Neuronal stem cell (in vitro differentiated cells): ENCODE results near the gene DCXR.

Experiments
- DNase-seq: peaks from one replicate; pipeline ENCODE4 v3.0.0-alpha.2; 2013; ENCODE audit warnings: low spot score
- H2AFZ ChIP-seq: one replicate; pipeline ENCODE4 v1.6.1; 2013; ENCODE audit warnings: mild to moderate bottlenecking, low read length, inconsistent platforms
- H2AK5ac ChIP-seq: 2 replicates; pipeline ENCODE4 v1.6.1; 2013; ENCODE audit warnings: low read depth, mild to moderate bottlenecking, inconsistent platforms, low read length, moderate library complexity, mixed read lengths
- H2BK120ac ChIP-seq: 2 replicates; pipeline ENCODE4 v1.6.1; 2013; ENCODE audit warnings: low read depth, mild to moderate bottlenecking, inconsistent platforms, low read length, moderate library complexity, mixed read lengths
- H2BK12ac ChIP-seq: one replicate; pipeline ENCODE4 v1.6.1; 2013; ENCODE audit warnings: low read length, inconsistent platforms
- H2BK15ac ChIP-seq: 2 replicates; pipeline ENCODE4 v1.6.1; 2013; ENCODE audit warnings: mild to moderate bottlenecking, low read length, inconsistent platforms, mixed read lengths
- H2BK5ac ChIP-seq: one replicate; pipeline ENCODE4 v1.6.1; 2013; ENCODE audit warnings: inconsistent platforms, mild to moderate bottlenecking, low read length, moderate library complexity
- H3K14ac ChIP-seq: one replicate; pipeline ENCODE4 v1.6.1; 2013; ENCODE audit warnings: low read length, inconsistent platforms
- H3K18ac ChIP-seq: 2 replicates; pipeline ENCODE4 v1.6.1; 2013; ENCODE audit warnings: low read length, inconsistent platforms
- H3K23ac ChIP-seq: 2 replicates; pipeline ENCODE4 v1.6.1; 2013; ENCODE audit warnings: low read depth, mild to moderate bottlenecking, mixed read lengths, low read length, inconsistent platforms; ENCODE audit not compliant: poor library complexity
- H3K27ac ChIP-seq: replicated peaks from 3 replicates; pipeline ENCODE4 v1.5.1; 2013; ENCODE audit warnings: low read length, inconsistent platforms
- H3K27me3 ChIP-seq, 3 experiments: 2 replicates each; pipeline ENCODE4 v1.6.1; 2013; ENCODE audit warnings: low read length in 3 of 3, mild to moderate bottlenecking in 2 of 3, inconsistent platforms in 1 of 3, low read depth in 1 of 3, mixed read lengths in 1 of 3, moderate library complexity in 1 of 3; ENCODE audit not compliant: control insufficient read depth in 3 of 3, insufficient read depth in 3 of 3
- H3K36me3 ChIP-seq, 2 donors: replicated peaks in 1 of 2; 2 replicates each; pipeline ENCODE4 v1.6.1; 2013; ENCODE audit warnings: low read length in 2 of 2; ENCODE audit not compliant: control insufficient read depth in 2 of 2, insufficient read depth in 2 of 2
- H3K4ac ChIP-seq: 2 replicates; pipeline ENCODE4 v1.6.1; 2013; ENCODE audit warnings: inconsistent platforms, mild to moderate bottlenecking, low read length, moderate library complexity
- H3K4me1 ChIP-seq, 2 donors: 1 replicate in 1 of 2; 2 replicates in 1 of 2; pipeline ENCODE4 v1.6.1; 2013; ENCODE audit warnings: low read length in 2 of 2, low read depth in 1 of 2; ENCODE audit not compliant: control insufficient read depth in 2 of 2, insufficient read depth in 1 of 2
- H3K4me2 ChIP-seq: one replicate; pipeline ENCODE4 v1.6.1; 2013; ENCODE audit warnings: mild to moderate bottlenecking, low read length, inconsistent platforms; ENCODE audit not compliant: insufficient read depth, poor library complexity, severe bottlenecking
- H3K4me3 ChIP-seq, 2 donors: 2 replicates each; pipeline ENCODE4 v1.5.1; 2013; ENCODE audit warnings: low read length in 2 of 2, mild to moderate bottlenecking in 2 of 2, inconsistent platforms in 1 of 2, moderate library complexity in 1 of 2
- H3K79me1 ChIP-seq: one replicate; pipeline ENCODE4 v1.6.1; 2013; ENCODE audit warnings: low read depth, mild to moderate bottlenecking, inconsistent platforms, low read length, moderate library complexity
- H3K9ac ChIP-seq: one replicate; pipeline ENCODE4 v1.6.1; 2013; ENCODE audit warnings: mild to moderate bottlenecking, low read depth, low read length, inconsistent platforms; ENCODE audit not compliant: poor library complexity
- H3K9me3 ChIP-seq, 2 donors: replicated peaks in 1 of 2; 2 replicates each; pipeline versions ENCODE3 to v1.6.1; 2013; ENCODE audit warnings: low read length in 2 of 2, mild to moderate bottlenecking in 2 of 2, inconsistent platforms in 1 of 2, low read depth in 1 of 2, mixed read lengths in 1 of 2, moderate library complexity in 1 of 2; ENCODE audit not compliant: control insufficient read depth in 2 of 2, insufficient read depth in 1 of 2
- H4K8ac ChIP-seq: one replicate; pipeline ENCODE4 v1.6.1; 2013; ENCODE audit warnings: low read depth, mild to moderate bottlenecking, inconsistent platforms, low read length, moderate library complexity
- H4K91ac ChIP-seq: one replicate; pipeline ENCODE4 v1.6.1; 2013; ENCODE audit warnings: low read length, low read depth, mild to moderate bottlenecking, inconsistent platforms; ENCODE audit not compliant: poor library complexity
- WGBS, 2 donors: extraction: QIAGEN DNeasy Blood & Tissue Kit; methylation state at CpG; one replicate each; pipeline ENCODE4 v1.1.7; 2013; ENCODE audit warnings: missing lambda C conversion rate in 2 of 2, mixed read lengths in 1 of 2; ENCODE audit not compliant: insufficient read length in 2 of 2, insufficient replicate concordance in 1 of 2; ENCODE audit errors: extremely low coverage in 2 of 2; 5-methylcytosine and 5-hydroxymethylcytosine counted together

Gene DCXR

DNA sequence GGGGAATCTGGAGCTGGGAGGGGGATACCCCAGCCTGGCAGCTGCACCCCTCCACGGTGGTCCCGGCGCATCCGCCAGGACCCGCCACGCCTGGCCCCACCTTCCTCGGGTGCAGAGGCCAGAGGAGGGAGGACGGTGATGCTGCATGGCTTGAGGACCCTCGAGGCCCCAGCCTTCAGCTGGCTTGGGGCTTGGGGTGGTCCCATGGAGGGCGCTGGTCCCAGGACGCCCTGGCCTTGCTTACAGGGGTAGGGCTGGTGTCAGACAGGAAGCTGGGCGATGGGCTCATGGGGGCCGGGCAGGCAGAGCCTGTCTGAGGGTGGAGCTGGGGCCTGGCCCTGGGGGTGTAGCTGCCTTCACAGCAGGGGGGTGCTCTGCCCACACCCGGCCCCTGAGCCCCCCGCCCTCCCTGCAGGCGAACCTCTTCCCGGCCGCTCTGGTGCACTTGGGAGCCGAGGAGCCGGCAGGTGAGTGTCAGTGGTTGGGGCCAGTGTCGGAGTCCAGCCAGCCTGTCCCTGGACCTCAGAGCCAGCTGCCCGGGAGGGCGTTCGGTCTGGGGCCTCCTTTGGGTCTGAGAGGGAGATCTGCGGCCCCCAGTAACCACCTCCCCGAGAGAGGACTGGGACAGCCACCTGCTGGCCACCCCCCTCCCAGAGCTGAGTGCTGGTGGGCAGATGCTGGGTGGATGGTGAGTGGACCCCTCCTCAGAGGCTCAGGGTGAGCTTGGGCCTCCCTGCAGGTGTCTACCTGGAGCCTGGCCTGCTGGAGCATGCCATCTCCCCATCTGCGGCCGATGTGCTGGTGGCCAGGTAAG, 21.2 kb downstream of the DCXR start:
- no peaks in the 10 kb centered on the region for H3K9me3 ChIP-seq
- peak overlapping the region; percentile 21 for H3K14ac ChIP-seq
- H3K4me3 ChIP-seq, result no peak overlapping the region
- no CpG with 5 or more reads among the region's 28 CpGs for WGBS, 2 donors
- peaks cover 6 to 31% of the 10 kb centered on the region in 2 donors for H3K36me3 ChIP-seq
- DNase-seq, result no peak
- H2AK5ac ChIP-seq, result no peak overlapping the region
- no peak overlapping the region for H4K91ac ChIP-seq
- H2BK12ac ChIP-seq, result peak overlapping the region; percentile 58
- H3K23ac ChIP-seq, result peak overlapping the region; percentile 31
- H3K79me1 ChIP-seq, result peaks cover 12% of the 10 kb centered on the region
- no peak overlapping the region for H3K4me2 ChIP-seq
- H3K27ac ChIP-seq, result no peak overlapping the region
- H2BK15ac ChIP-seq, result no peak overlapping the region
- no peak overlapping the region for H3K4ac ChIP-seq
- no peak overlapping the region for H3K18ac ChIP-seq
- H2AFZ ChIP-seq, result no peak overlapping the region
- no peak overlapping the region for H2BK120ac ChIP-seq
- H4K8ac ChIP-seq, result no peak overlapping the region
- peaks cover 0 to 18% of the 10 kb centered on the region in 2 donors for H3K4me1 ChIP-seq
- H3K27me3 ChIP-seq, result no peaks in the 10 kb centered on the region
- no peak overlapping the region for H3K9ac ChIP-seq
- no peak overlapping the region for H2BK5ac ChIP-seq

DNA sequence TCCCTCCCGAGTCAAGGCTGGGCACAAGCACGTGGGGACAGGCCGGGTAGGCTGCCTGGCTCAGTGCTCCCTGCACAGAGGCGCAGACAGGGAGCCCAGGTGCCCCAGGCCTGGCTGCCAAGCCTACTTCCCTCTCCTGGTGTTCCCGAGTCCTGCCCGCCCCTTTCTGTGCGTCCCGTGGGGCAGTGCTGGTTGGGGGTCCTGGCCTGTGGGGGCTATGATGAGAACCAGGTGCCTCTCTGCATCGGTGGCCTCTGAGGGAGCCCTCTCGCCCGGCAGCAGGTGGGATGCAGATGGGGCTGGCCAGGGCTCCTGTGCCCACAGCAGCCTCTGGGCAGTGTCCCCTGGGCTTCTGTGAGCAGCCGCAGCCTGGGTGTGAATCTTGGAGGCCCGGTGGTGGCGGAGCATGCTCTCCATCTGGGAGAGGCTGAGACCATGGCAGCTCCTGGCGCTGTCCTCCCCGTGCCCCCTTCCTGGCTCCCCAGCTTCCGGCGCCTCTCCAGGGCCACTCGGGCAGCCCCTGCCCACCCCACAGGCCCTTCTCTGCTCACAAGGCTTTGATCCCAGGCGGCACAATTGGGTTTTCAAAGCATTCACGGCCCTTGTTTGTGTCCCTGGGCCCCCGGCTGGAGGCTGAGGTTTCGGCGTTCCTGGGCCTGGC, 22.1 kb downstream of the DCXR start:
- Histone ChIP-seq H3K27ac (no peak overlapping the region), H2BK15ac (no peak overlapping the region), H3K18ac (no peak overlapping the region), H2BK5ac (peak overlapping the region; percentile 39), H3K14ac (peak overlapping the region; percentile 56), H3K36me3 (peaks cover 6 to 31% of the 10 kb centered on the region in 2 donors), H3K9ac (peak overlapping the region; percentile 50), H3K4me3 (no peak overlapping the region), H3K4me1 (peaks cover 0 to 18% of the 10 kb centered on the region in 2 donors), H3K4me2 (no peak overlapping the region), H2AFZ (no peak overlapping the region), H3K4ac (peak overlapping the region; percentile 53), H2BK120ac (no peak overlapping the region), H2AK5ac (no peak overlapping the region), H3K9me3 (no peaks in the 10 kb centered on the region), H3K27me3 (no peaks in the 10 kb centered on the region), H4K91ac (no peak overlapping the region), H4K8ac (no peak overlapping the region), H2BK12ac (no peak overlapping the region), H3K79me1 (peaks cover 6% of the 10 kb centered on the region), H3K23ac (peak overlapping the region; percentile 44)
- no peak for DNase-seq
- no CpG with 5 or more reads among the region's 24 CpGs for WGBS, 2 donors

DNA sequence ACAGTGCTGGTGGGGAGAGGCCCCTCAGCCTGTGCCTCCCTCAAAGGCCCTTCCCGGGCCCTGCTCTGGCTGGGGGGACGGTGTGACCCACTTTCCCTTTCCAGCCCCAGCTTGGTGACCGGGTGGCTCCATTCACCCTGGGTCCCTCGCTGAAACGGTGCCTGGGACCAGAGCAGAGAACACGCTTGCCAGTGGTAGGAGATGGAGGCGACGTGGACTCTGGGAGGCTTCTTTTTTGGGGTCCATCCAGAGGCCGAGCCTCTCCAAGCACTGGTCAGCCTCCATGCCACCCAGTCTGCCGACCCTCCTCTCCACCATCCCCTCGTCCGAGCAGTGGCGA, 22.6 kb downstream of the DCXR start:
- Histone ChIP-seq H3K9ac (peak overlapping the region; percentile 50), H2AFZ (no peak overlapping the region), H2BK12ac (no peak overlapping the region), H3K4ac (peak overlapping the region; percentile 53), H3K9me3 (no peaks in the 10 kb centered on the region), H2AK5ac (no peak overlapping the region), H3K79me1 (peaks cover 6% of the 10 kb centered on the region), H4K8ac (no peak overlapping the region), H4K91ac (no peak overlapping the region), H2BK120ac (no peak overlapping the region), H3K4me1 (peaks cover 0 to 15% of the 10 kb centered on the region in 2 donors), H3K4me2 (no peak overlapping the region), H3K27me3 (no peaks in the 10 kb centered on the region), H3K27ac (no peak overlapping the region), H3K4me3 (no peak overlapping the region), H3K18ac (no peak overlapping the region), H2BK15ac (no peak overlapping the region), H3K23ac (peak overlapping the region; percentile 44), H3K14ac (no peak overlapping the region), H3K36me3 (peaks cover 6 to 28% of the 10 kb centered on the region in 2 donors), H2BK5ac (peak overlapping the region; percentile 39)
- no CpG with 5 or more reads among the region's 13 CpGs for whole genome bisulfite sequencing, 2 donors
- no peak for DNase-seq

DNA sequence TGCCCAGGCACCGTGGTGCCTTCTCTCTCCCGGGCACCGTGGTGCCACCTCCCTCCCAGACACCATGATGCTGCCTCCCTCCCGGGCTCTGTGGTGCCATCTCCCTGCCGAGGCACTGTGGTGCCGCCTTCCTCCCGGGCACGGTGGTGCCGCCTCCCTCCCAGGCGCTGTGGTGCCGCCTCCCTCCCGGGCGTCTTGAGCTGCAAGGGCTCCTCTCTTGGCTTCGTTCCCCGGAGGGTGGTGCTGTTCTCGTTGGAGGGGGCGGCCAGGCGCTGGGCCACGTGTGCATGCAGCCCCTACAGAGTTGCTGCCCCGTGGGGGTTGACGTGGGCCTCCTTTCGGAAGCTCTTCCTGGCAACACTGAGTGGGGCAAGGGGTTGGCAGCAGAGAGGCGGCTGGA, 23.1 kb downstream of the DCXR start:
- H2BK12ac ChIP-seq, result no peak overlapping the region
- H3K23ac ChIP-seq, result peak overlapping the region; percentile 85
- H2BK120ac ChIP-seq, result no peak overlapping the region
- no CpG with 5 or more reads among the region's 23 CpGs for WGBS, 2 donors
- H3K14ac ChIP-seq, result no peak overlapping the region
- no peaks in the 10 kb centered on the region for H3K27me3 ChIP-seq
- H3K27ac ChIP-seq, result no peak overlapping the region
- H4K91ac ChIP-seq, result no peak overlapping the region
- no peak overlapping the region for H2AK5ac ChIP-seq
- no peak overlapping the region for H3K4me2 ChIP-seq
- peaks cover 3% of the 10 kb centered on the region for H3K79me1 ChIP-seq
- peak overlapping the region; percentile 39 for H2BK5ac ChIP-seq
- DNase-seq, result no peak
- no peak overlapping the region for H3K18ac ChIP-seq
- no peak overlapping the region for H4K8ac ChIP-seq
- H3K9me3 ChIP-seq, result no peaks in the 10 kb centered on the region
- no peak overlapping the region for H2AFZ ChIP-seq
- H3K4ac ChIP-seq, result no peak overlapping the region
- H3K9ac ChIP-seq, result no peak overlapping the region
- H2BK15ac ChIP-seq, result no peak overlapping the region
- peaks cover 6 to 26% of the 10 kb centered on the region in 2 donors for H3K36me3 ChIP-seq
- H3K4me3 ChIP-seq, result no peak overlapping the region
- peaks cover 0 to 15% of the 10 kb centered on the region in 2 donors for H3K4me1 ChIP-seq
